DMS114 treated with DMSO at 0.1 percent for 48 hours (cell line): ENCODE measurements around the gene PPEF1.

Experiments used
- DNase-seq: peaks from one replicate; lab custom pipeline; 2025; ENCODE audit not compliant: unreplicated experiment; lab: John Stamatoyannopoulos, UW

The PPEF1 gene, protein sequence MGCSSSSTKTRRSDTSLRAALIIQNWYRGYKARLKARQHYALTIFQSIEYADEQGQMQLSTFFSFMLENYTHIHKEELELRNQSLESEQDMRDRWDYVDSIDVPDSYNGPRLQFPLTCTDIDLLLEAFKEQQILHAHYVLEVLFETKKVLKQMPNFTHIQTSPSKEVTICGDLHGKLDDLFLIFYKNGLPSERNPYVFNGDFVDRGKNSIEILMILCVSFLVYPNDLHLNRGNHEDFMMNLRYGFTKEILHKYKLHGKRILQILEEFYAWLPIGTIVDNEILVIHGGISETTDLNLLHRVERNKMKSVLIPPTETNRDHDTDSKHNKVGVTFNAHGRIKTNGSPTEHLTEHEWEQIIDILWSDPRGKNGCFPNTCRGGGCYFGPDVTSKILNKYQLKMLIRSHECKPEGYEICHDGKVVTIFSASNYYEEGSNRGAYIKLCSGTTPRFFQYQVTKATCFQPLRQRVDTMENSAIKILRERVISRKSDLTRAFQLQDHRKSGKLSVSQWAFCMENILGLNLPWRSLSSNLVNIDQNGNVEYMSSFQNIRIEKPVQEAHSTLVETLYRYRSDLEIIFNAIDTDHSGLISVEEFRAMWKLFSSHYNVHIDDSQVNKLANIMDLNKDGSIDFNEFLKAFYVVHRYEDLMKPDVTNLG

DNA sequence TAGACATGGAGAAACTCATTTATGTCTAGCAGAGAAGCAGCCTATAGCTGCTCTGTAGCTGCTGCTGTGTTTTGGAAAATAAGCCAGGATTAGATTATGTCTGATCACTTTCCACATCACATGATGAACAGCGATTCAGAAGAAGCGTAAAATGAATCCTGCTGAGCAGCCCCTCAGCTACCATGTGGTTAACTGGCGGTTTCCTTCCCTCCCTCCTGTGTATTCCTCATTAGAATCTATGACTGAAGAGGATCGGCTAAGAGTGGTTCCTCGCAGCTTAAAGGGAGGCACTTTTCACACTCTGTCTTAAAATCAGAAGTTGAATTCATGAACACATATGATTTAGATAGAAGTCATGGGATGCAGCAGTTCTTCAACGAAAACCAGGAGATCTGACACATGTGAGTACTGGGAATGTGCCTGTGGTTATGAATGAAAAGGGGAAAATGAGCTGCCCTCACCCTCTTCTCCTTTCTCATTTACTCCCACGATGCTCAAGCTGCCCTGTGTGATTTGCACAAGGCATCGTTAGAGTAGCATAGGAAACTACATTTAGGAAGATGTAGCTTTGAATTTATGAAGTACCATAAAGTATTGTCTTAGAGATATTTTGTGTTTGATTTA is at the start of gene PPEF1:
TSS of gene PPEF1 (plus strand) at position 220 of the 624 bp plus-strand sequence. CDS start at position 356, 136 bp downstream.
- no peak for DNase-seq

DNA sequence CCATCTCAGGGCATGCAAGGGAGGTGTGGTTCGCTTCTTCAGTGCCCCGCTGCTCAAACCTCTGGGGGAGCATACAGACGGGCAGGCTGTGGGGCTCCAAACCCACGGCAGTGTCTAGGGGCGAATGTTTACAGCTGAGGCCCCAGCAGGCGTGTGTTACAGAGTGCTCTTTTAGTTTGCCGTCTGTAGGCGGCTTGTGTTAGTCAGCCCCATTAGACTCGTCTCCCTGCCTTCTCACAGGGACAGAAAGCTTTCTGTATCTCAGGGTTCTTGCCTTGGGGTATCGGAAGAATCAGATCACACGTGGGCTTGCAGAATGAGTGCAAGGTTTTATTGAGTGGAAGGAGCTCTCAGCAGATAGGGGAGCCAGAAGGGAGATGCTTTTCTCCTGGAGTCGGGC is 46.2 kb upstream of the PPEF1 start:
- DNase-seq: no peak

DNA sequence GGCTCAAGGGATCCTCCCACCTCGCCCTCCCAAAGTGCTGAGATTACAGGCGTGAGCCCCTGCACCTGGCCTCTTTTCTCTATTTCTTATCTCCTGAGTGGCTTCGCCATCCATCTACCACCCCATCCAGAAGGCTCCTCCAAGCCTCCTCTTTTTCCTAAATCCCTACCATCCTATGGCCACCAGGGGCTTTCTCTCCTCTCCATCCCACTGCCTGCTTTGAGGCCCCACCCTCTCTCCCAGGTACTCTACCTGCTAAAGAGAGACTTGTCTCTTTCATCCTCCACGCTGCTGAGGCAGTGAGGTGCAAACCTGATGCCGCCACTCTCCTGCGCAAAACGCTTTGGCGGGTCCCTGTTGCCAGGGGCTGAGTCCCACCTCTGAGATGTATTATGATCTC is 42.5 kb upstream of the PPEF1 start:
- DNase-seq: no peak

DNA sequence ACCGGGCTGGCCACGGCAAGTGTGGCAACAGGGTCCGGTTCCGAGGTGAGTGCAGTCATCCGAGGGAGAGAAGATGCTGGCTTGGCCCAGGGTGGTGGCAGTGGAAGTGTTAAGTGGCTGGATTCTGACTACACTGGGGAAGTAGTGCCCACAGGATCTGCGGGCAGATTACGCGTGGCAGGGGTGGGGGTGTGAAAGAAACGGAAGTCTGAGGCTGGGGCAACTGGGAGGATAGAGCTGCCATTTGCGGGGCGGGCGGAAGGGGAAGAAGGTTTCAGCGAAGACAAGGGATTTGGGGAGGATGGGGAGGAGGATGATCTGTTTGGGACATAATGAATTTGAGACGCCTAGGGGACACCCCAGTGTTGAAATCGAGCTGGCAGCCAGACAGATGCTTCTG is 40.8 kb upstream of the PPEF1 start:
- DNase-seq: no peak

DNA sequence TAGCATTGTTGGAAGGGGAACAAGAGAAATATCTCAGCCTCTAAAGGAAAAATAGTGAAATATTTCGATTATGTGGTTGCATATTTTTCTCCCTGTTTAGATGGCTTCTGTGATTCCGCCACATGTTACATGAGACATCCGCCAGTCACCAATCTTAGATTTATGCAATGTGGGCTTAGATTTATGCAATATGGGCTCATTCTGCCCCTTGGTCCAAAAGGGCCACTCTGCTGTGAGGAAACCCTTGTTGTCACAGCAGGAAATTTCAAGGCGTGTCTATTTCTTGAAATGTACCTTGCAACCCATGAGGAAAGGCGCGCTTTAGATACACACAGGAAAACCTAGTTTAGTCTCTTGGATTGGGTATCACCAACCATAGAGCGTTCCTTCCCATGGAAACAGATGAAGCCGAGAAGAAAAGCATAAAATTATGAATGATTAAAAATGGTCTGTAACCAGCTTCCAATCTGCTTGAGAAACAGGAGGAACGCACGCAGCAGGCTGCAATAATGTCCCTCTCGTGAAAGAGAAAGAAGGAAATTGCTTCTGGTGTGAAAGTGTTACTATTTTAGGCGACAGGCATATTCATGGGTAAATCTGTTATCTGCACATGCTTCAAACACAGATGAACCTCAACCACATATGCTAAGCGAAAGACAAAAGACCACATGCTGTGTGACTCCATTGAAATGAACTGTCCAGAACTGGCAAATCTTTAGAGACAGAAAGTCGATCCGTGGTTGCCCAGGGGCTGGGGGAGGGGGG is 39.2 kb upstream of the PPEF1 start:
- DNase-seq: no peak

DNA sequence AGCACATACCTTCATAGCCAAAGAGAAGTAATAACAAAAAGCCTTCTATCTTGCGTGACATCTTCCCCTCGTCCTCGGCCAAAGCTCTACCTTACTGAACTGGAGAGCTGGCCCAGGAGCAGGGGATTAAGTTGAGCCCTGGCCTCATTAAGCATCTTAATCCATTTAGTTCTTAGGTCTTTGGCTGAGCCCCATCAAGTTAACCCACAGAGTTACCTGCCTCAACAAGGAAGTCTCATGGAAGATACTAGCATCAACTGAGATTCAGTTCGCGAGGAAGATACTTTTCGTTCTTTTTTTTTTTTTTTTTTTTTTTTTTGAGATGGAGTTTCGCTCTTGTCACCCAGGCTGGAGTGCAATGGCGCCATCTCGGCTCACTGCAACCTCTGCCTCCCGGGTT is 35.4 kb upstream of the PPEF1 start, which contains the start of gene RS1:
TSS of gene RS1 (minus strand) at position 101 of the 400 bp plus-strand sequence. CDS start at position 61, 40 bp downstream.
- DNase-seq: no peak

DNA sequence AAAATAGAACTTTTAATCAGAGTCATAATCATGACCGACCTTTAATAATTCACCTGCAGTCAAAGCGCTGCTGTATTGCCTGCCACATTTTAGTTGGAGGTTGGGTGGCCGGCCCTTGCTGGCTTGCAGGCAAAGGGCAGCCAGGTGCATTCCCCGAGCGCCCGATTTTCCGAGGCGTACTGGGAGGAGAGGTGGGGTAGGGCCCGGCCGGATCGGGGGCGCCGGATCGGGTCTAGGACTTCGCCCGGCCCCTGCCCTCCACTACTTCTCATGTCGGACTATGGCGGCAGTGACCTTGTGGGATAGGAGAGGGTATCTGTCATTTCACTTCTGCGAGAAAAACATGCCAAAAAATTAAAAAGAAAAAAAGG is 33.0 kb upstream of the PPEF1 start:
- DNase-seq: no peak

DNA sequence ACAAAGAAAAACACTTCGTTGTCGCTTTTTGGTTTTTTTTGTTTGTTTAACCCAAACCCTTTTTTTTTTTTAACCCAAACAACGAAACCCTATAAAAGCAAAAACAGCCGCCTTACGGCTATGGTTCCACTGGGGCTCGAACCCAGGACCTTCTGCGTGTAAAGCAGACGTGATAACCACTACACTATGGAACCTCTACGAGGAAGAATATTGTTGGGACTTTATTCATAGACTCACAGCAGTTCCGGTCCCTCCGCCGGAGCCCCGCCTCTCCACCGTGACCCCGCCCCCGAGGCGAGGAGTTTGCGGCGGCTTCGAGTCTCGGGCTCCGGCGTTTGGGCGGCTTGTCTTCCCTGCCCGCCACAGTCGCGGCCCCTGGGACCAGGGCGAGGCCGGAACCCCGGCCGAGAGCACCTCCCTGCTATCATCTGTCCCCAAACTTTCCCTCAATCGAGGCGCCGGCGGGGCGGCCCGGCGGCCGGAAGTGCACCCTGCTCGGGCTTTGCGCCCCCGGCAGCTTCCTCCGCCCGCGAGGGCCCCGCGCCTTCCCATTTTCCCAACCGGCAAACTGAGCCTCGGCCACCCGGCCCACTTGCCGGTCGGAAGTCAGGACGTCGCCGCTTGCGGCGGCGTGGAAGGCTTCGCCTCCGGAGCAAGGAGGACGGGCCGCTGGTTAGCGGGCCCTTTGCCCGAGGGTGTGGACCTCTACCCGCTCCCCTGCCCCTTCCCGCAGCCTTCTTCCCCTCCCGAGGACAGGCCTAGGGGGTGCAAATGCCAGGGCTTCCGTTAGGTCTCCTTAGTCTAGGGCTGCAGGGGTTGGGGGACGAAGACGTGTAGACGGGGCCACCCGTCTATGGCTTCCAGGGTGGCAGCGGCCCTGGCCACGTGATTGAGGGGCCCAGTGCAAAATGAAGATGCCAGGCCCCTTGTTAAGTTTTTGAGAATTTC is 32.4 kb upstream of the PPEF1 start:
- peak; percentile 56 for DNase-seq

DNA sequence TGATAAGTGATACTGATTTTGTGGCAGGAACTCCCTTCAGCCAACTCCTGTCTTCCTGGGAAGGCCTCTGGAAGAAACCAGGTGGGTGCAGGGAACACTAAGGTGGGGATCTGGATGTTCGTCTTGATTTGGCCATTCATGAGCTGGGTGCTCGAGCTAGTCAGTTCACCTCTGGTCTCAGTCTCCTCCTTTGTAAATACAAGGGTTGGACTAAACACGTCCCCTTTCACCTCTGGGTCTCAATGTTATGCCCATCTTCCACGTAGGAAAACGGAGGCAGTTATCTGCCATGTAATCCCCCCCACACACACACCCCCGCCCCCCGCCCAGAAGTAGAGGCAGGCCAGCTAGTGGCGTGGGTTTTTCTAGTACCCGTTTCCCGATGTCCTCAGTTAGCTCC is 31.4 kb upstream of the PPEF1 start:
- no peak for DNase-seq

DNA sequence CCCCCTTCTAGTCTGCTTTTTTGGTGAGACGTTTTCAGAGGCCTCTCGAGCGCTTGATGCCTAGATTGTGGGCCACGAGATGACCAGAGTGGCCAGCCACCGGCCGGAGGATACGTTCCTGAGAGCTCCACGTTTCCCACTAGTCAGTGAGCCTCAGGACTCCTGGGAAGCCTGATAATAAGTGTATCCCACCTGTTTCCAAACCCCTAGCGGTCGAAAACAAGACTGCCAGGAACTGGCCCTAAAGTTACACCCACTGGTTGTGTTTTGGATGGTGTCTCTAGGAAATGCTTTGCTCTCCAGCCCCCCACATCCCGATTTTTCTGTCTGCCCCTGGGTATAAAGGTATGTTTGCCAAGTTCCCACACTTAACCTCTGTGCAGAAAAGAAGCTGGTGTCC is 31.0 kb upstream of the PPEF1 start:
- no peak for DNase-seq

DNA sequence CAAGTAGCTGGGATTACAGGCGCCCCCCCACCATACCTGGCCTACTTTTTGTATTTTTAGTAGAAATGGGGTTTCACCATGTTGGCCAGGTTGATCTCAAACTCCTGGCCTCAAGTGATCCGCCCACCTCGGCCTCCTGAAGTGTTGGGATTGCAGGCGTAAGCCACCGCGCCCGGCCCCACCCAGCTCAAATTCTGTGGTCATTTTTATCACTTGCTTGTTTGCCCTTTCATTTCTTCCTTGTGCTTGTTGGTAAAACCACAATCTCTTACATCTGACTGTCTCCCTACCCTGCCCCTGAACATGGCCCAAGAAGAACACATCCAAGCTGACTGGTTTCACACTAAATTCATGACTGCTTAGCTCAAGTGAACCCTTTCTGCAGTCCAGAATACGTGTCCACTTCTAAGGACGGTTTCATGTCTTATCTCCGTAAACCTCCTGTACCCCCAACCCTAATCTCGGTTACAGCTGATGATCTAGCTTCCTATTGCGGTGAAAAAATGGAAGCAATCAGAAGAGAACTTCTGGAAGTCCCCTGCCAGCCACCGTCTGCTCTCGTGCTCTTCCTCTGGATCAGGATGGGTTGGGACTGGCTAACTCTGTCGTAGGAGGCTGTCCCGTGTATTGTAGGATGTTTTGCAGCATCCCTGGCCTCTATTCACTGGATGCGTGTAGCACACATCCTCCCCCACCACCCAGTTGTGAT is 30.1 kb upstream of the PPEF1 start:
- no peak for DNase-seq

DNA sequence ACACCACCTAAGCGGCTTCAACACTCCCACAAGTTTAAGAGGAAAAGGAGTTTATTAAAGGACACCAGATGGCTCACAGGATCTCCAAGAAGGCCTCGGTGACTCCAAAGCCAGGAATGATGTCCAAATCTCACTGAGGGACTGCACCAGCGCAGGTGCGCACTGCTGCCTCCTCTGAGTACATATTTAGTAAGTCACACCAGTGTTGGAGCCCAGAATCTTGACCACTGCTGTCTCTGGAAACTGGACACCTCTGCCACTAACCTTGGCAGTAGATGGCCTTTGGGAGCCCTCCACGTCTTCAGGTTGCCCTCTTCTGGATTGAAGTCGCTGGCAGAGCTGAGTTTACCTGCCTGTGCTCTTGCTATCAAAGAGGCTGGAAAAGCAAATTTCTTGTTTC is 25.4 kb upstream of the PPEF1 start:
- no peak for DNase-seq

DNA sequence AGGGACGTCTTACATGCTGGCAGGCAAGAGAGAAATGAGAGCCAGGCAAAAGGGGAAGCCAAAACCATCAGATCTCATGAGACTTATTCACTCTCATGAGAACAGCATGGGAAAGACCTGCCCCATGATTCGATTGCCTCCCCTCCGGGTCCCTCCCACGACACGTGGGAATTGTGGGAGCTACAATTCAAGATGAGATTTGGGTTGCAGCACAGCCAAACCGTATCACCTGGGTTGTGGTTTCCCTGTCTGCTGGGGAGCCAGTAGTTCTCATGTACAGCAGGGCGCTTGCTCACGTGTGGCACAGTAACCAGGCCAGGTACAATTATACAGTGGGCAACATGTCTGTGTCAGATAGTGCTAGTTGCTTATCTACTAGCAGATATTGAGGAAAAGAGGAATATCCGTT is 24.5 kb upstream of the PPEF1 start:
- DNase-seq: no peak

DNA sequence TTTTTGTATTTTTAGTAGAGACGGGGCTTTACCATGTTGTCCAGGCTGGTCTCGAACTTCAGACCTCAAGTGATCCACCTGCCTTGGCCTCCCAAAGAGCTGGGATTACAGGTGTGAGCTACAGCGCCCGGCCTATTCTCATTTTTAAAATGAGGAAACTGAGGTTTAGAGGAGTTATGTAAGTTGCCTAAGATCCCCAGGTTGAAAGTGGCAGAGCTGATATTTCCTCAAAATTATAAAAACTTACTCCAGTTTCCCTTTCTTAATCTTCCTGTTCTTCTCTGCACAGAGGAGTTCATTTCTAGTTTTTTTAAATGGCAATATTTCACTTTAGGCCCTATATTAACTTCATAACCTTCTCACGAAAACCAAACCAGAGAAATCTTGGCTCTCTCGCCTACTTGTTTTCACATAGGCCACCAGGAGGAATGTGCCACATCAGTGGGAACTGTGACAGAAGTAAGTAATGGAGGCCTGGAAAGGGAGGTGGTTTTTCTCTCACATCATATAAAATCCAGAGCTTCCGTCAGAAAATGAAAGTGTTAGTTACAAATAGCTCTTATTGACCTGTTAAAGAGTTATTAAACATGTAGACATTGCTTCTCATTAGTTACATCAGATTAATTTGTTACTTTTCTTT is 19.5 kb upstream of the PPEF1 start:
- DNase-seq: no peak

DNA sequence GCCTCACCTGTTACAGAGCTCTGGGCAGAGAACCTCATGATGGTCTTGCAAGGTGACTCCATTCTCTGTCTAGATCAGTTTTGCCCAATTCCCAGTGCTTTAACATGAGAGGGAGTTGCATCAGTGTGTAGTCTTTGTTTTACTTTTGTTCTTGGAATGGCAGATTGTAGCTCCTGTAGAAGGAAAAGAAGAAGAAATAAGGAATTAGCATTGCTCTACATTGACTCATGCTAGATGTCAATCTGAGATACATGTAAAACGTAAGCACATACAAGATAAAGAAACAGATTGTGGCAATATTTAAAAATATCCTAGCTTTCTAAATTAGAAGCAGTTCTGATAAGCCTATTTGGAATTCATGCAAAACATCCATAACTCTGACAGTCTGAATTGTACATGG is 16.0 kb upstream of the PPEF1 start:
- no peak for DNase-seq

DNA sequence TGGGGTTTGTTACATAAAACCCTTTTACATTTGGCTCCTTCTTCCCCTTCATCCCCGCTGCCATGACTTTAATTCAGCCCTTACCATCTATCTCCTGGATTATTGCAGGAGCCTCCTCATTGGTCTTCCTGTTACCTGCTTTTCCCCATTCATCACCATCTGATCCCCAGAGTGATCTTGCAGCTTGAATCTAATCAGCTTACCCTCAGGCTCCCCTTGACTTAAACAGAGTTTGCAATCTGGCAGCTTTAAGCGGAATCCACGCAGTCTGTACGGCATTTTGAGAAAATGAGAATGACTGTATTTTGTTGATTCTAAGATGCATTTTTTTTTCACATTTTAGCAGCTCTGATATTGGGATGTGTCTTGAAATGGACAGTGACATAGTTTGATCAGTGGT is 14.9 kb upstream of the PPEF1 start:
- DNase-seq: no peak

DNA sequence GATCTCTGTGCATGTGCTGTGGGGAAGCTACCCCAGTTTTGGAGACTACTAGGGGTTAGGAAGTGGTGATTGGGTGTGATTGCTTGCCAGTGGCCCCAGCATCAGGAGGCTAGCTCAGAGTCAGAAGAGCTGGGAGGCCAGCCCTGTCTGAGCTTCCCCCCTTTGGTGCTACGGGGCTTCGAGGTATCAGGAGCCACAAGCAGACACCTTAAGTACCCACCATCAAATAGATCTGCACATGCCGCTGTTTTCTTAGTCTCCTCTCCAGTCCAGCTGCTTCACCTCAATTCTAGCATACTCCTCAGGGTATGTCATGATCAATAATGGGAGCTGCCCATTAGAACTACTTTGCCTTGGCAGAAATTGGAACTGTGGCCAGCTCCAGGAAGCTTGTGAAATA is 10.8 kb upstream of the PPEF1 start:
- no peak for DNase-seq

DNA sequence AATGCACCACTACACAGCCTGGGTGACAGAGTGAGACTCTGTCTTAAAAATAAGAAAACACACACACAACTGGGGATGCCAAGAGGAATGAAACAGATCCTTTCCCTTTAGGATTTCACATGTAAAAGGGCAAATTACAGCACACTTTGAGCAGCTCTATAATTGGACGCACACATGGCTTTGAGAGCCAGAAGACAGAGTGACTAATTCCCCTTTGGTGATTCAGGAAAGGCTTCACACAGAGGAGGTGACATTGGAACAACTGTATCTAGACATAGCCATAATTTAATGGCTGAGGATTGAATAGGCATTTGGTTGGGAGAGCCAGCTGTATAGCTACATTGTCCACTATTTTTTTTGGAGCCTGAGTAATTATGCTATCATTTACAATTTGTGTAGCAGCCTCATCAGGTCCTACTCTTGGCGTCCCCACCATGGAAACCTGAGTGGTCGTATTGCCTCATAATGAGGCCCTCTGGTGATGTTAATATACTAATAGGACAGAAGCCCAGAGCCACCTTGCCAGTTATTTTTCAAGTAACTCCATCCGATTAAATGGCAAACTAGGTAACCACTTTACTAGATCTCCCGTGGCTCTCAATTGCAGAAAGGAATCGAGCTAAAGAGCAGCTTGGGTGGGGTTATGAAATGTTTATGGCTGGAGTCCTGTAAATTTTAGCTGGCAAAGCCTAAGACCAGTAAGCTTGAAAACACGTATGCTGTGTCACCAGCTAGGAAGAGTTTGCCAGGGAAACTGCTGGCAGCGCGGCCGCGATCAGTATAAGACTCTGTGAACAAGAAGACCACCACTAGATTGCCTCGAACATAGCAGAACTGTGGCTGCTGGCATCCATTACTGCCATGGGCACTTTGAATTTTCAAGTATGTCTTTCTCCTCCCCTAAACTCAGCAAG is 8.5 kb upstream of the PPEF1 start:
- DNase-seq: no peak
